Prostate gland (tissue), 2 donors: ENCODE measurements around the gene CLCNKA.

ENCODE experiments used
- POLR2A ChIP-seq: fragments of 450-650 bp; IDR thresholded peaks from one replicate; pipeline ENCODE4 v1.6.1; 2016; ENCODE audit warnings: antibody characterized with exemption, mild to moderate bottlenecking
- TF ChIP-seq, protein P1 (sequence below), 4 experiments: fragments of 200-600 bp in 2 of 4; fragments of 450-650 bp in 2 of 4; sonication (generic) in 2 of 4; IDR thresholded peaks; 1 replicate in 3 of 4; 2 replicates in 1 of 4; pipeline ENCODE4 v1.5.1; 2016 to 2019; ENCODE audit warnings: antibody characterized with exemption in 4 of 4, mild to moderate bottlenecking in 2 of 4, moderate library complexity in 2 of 4

DNA sequence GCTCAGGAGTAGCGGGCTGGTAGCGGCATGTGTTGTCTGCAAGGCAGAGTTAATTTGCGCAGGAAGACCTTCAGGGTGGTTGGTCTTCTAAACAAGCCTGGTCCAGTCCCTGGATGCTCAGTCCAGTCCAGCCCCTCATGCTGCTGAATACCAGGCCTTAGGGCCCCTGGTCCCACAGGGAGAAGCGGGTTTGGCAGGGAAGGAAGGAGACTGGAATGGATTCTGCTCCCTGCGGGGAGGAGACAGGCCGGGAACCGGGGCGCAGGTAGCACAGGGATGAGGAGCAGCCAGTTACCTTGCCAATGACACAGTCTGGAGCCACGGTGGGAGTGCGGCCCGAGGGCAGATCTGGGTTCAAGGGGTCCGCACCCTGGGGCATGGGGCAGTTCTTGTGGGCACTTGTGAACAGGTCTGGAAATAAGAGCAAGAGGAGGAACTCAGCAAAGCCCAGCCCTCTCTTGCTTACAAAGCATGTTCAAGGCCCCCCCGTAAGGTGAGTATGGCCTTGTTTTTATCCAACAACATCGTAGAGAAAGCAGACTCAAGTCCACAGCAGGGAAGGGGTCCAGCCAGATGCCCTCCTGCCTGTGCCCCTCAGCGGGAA, 41.5 kb downstream of the CLCNKA start:
- TF ChIP-seq, protein P1, sequence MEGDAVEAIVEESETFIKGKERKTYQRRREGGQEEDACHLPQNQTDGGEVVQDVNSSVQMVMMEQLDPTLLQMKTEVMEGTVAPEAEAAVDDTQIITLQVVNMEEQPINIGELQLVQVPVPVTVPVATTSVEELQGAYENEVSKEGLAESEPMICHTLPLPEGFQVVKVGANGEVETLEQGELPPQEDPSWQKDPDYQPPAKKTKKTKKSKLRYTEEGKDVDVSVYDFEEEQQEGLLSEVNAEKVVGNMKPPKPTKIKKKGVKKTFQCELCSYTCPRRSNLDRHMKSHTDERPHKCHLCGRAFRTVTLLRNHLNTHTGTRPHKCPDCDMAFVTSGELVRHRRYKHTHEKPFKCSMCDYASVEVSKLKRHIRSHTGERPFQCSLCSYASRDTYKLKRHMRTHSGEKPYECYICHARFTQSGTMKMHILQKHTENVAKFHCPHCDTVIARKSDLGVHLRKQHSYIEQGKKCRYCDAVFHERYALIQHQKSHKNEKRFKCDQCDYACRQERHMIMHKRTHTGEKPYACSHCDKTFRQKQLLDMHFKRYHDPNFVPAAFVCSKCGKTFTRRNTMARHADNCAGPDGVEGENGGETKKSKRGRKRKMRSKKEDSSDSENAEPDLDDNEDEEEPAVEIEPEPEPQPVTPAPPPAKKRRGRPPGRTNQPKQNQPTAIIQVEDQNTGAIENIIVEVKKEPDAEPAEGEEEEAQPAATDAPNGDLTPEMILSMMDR (IDR thresholded peaks at IDR 0.05) = no peak
- TF ChIP-seq POLR2A = no peak
